OCI-LY3 (cell line): ENCODE measurements around the gene FGGY.
A peak's percentile ranks its signal among the peaks of the same experiment; 100 is the strongest.

Source experiments
- H2AFZ ChIP-seq: fragments of 200-600, 300-600 bp; shearing (Covaris generic); 2 replicates; pipeline ENCODE4 v1.6.0; 2014; ENCODE audit warnings: antibody characterized with exemption, low read depth, low read length
- H3K27ac ChIP-seq: fragments of 200-600, 300-600 bp; sonication (generic); 2 replicates; pipeline ENCODE4 v1.5.1; 2014; ENCODE audit warnings: mild to moderate bottlenecking, low read length, moderate library complexity, mixed read lengths
- H3K27me3 ChIP-seq: fragments of 200-600, 300-600 bp; sonication (generic); 2 replicates; pipeline ENCODE4 v1.6.1; 2014; ENCODE audit warnings: low read depth, low read length, mixed read lengths
- H3K36me3 ChIP-seq: fragments of 200-600, 300-600 bp; sonication (generic); replicated peaks from 2 replicates; pipeline ENCODE3; 2014; ENCODE audit warnings: low read depth, low read length, mixed read lengths
- H3K4me1 ChIP-seq: fragments of 300-600, 200-600 bp; sonication (generic); 2 replicates; pipeline ENCODE4 v1.6.1; 2014; ENCODE audit warnings: low read length, mixed read lengths
- H3K4me2 ChIP-seq: fragments of 200-600, 300-600 bp; sonication (generic); 2 replicates; pipeline ENCODE4 v1.6.1; 2014; ENCODE audit warnings: low read length, mixed read lengths
- H3K4me3 ChIP-seq: fragments of 300-600, 200-600 bp; sonication (generic); 2 replicates; pipeline ENCODE4 v1.5.1; 2014; ENCODE audit warnings: antibody characterized with exemption, mild to moderate bottlenecking, low read length, moderate library complexity
- H3K79me2 ChIP-seq: fragments of 300-600, 200-600 bp; shearing (Covaris generic); 2 replicates; pipeline ENCODE4 v1.6.1; 2014; ENCODE audit warnings: mild to moderate bottlenecking, low read length, mixed read lengths
- H3K9ac ChIP-seq: fragments of 300-600, 200-600 bp; shearing (Covaris generic); 2 replicates; pipeline ENCODE4 v1.6.0; 2014; ENCODE audit warnings: mild to moderate bottlenecking, low read length, moderate library complexity
- H3K9me3 ChIP-seq: fragments of 200-600, 300-600 bp; shearing (Covaris generic); 2 replicates; pipeline ENCODE4 v1.6.1; 2014; ENCODE audit warnings: low read length, mixed read lengths; ENCODE audit not compliant: insufficient read depth
- H4K20me1 ChIP-seq: fragments of 200-600, 300-600 bp; sonication (generic); 2 replicates; pipeline ENCODE4 v1.6.1; 2016; ENCODE audit warnings: low read length, mixed read lengths; ENCODE audit not compliant: insufficient read depth
- CTCF ChIP-seq: fragments of 200-600, 300-600 bp; sonication (generic); IDR thresholded peaks from 2 replicates; pipeline ENCODE4 v1.5.1; 2014; ENCODE audit warnings: antibody characterized with exemption, low read length, low read depth
- EZH2phosphoT487 ChIP-seq: fragments of 200-600 bp; shearing (Covaris generic); IDR thresholded peaks from 2 replicates; pipeline ENCODE4 v1.6.1; 2018; ENCODE audit warnings: antibody characterized with exemption, mixed run types, low read depth

FGGY gene

GRCh38 chr1:59498640-59499039, 201.7 kb downstream of the FGGY start:
- H3K9ac ChIP-seq: no peak overlapping the region
- TF ChIP-seq EZH2phosphoT487: no peak
- TF ChIP-seq CTCF: no peak
- no peak overlapping the region for H2AFZ ChIP-seq
- no peak overlapping the region for H3K4me3 ChIP-seq
- no peak overlapping the region for H3K4me2 ChIP-seq
- H4K20me1 ChIP-seq: no peaks in the 10 kb centered on the region
- no peaks in the 10 kb centered on the region for H3K79me2 ChIP-seq
- peaks cover 17% of the 10 kb centered on the region for H3K4me1 ChIP-seq
- H3K36me3 ChIP-seq: no peaks in the 10 kb centered on the region
- H3K27me3 ChIP-seq: no peaks in the 10 kb centered on the region
- no peak overlapping the region for H3K27ac ChIP-seq
- H3K9me3 ChIP-seq: no peaks in the 10 kb centered on the region

DNA sequence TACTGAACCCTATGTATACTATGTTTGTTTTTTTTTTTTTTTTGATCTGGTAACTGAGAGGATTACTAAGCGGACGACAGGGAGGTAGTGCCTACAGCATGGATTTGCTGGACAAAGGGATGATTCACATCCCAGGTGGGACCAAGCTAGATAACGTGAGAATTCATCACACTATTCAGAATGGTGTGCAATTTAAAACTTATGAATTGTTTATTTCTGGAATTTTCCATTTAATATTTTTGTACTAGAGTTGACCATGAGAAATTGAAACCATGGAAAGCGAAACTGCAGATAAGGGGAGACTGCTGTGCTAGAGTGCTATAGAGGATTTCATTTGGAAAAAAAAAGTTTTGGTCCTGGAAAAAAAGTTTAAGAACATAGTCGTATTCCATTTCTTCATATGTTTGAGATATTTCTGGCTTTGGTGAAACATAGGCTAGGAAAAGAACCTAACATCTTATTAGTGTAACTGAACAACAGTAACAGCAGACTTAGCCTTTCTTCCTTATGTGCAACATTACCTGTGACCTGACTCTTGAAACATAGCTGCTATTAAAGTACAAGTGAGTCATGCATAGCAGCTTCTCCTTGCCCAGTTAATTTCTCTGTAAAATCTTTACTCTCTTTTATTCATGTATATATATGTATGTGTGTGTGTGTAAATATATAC, 202.5 kb downstream of the FGGY start:
- H3K9me3 ChIP-seq: no peaks in the 10 kb centered on the region
- H2AFZ ChIP-seq: no peak overlapping the region
- no peak overlapping the region for H3K4me2 ChIP-seq
- H3K4me3 ChIP-seq: no peak overlapping the region
- H3K27ac ChIP-seq: no peak overlapping the region
- TF ChIP-seq EZH2phosphoT487 (no peak), CTCF (no peak)
- no peaks in the 10 kb centered on the region for H3K36me3 ChIP-seq
- H3K4me1 ChIP-seq: peaks cover 17% of the 10 kb centered on the region
- no peaks in the 10 kb centered on the region for H4K20me1 ChIP-seq
- no peak overlapping the region for H3K9ac ChIP-seq
- no peaks in the 10 kb centered on the region for H3K79me2 ChIP-seq
- H3K27me3 ChIP-seq: no peaks in the 10 kb centered on the region

- no peaks in the 10 kb centered on the region for H3K36me3 ChIP-seq
- TF ChIP-seq EZH2phosphoT487: no peak
- TF ChIP-seq CTCF: no peak
- no peak overlapping the region for H2AFZ ChIP-seq
- no peak overlapping the region for H3K4me3 ChIP-seq
- peaks cover 17% of the 10 kb centered on the region for H3K4me1 ChIP-seq
- no peaks in the 10 kb centered on the region for H3K27me3 ChIP-seq
- H3K4me2 ChIP-seq: no peak overlapping the region
- no peaks in the 10 kb centered on the region for H3K79me2 ChIP-seq
- no peaks in the 10 kb centered on the region for H3K9me3 ChIP-seq
- H4K20me1 ChIP-seq: no peaks in the 10 kb centered on the region
- no peak overlapping the region for H3K27ac ChIP-seq
- H3K9ac ChIP-seq: no peak overlapping the region
These were observed 203.2 kb downstream of the FGGY start for GRCh38 chr1:59499943-59500569.

DNA sequence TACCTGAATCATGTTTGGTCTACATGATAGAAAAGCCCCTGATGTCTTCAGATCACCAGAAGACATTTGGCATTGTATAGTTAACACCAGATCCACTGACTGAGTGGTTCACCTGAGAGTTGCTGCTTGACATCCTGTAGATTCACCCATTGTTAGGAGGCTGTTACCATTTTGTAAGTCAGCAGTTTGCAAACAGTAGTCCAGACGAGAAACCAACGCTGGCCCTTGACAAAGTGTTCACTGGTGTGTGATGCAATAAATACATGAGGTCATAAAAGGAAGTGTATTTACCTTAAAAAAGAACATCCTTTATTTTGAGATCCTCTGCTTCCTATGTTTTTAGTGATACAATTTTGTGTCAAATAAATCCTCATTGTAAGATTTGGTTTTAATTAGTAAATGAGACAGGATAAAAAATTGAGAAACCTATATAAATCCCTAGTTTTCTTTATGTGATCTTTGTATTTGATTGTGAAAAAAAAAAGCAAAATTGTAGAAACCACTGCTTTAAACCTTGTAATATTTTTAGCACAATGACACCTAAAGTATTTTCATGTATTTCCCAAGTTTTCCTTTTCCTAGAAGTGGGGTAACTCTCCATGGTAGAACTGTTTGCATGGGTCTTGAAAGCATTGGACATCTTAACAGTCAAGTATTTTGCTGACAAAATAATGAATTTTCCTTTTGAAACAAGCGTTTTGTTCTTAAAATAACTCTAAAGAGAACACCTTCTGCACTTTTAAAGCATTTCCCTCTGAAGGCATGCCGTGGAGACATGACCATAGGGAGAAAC, 204.3 kb downstream of the FGGY start:
- Histone ChIP-seq H3K79me2 (no peaks in the 10 kb centered on the region), H3K27ac (peak overlapping the region; percentile 21; the same call in 1 of the 2 replicates), H3K36me3 (no peaks in the 10 kb centered on the region), H3K4me2 (peak overlapping the region; percentile 28), H4K20me1 (no peaks in the 10 kb centered on the region), H3K27me3 (no peaks in the 10 kb centered on the region), H3K4me3 (no peak overlapping the region), H3K4me1 (peaks cover 17% of the 10 kb centered on the region), H3K9me3 (no peaks in the 10 kb centered on the region), H2AFZ (no peak overlapping the region), H3K9ac (no peak overlapping the region)
- TF ChIP-seq EZH2phosphoT487 (no peak), CTCF (no peak)
